Hematopoietic multipotent progenitor cell (in vitro differentiated cells): ENCODE data around the gene HYAL3. TPM values are rescaled to one million over a fixed set of nuclear protein-coding genes. Genes with fewer than 3 reads are reported as not detected.

Experiments used
- total RNA-seq: library from RNA; depleted of rRNA; stranded (reverse); fragments of >200 nt; gene quantifications from one replicate; pipeline ENCODE4 v1.2.3, GENCODE V29; 2012

The HYAL3 gene
- total RNA-seq, 1 donor = 44.7 TPM

Other genes starting within 250 kb of the HYAL3 start
- 267 TPM for gene RBM5, start 210.5 kb downstream of the HYAL3 start, total RNA-seq
- gene SEMA3F, start 144.1 kb downstream of the HYAL3 start, total RNA-seq = 1.1 TPM
- gene GNAT1, start 107.8 kb downstream of the HYAL3 start, total RNA-seq = not detected
- gene SLC38A3, start 94.1 kb downstream of the HYAL3 start, total RNA-seq = under 0.01 TPM
- gene GNAI2, start 63.2 kb downstream of the HYAL3 start, total RNA-seq = 596 TPM
- 0.54 TPM for gene SEMA3B, start 30.3 kb downstream of the HYAL3 start, total RNA-seq
- not detected for gene LSMEM2, start 20.3 kb downstream of the HYAL3 start, total RNA-seq
- 77.8 TPM for gene IFRD2, start 7.0 kb downstream of the HYAL3 start, total RNA-seq
- 88.6 TPM for gene NAA80, start within 50 bp of the HYAL3 start, total RNA-seq
- gene HYAL1, start 4.2 kb upstream of the HYAL3 start, total RNA-seq = 0.27 TPM
- 39.9 TPM for gene HYAL2, start 23.3 kb upstream of the HYAL3 start, total RNA-seq
- 28.8 TPM for gene TUSC2, start 28.8 kb upstream of the HYAL3 start, total RNA-seq
- 217 TPM for gene RASSF1, start 41.4 kb upstream of the HYAL3 start, total RNA-seq
- 3.8 TPM for gene ZMYND10, start 46.3 kb upstream of the HYAL3 start, total RNA-seq
- gene NPRL2, start 51.4 kb upstream of the HYAL3 start, total RNA-seq = 39.9 TPM
- 57.6 TPM for gene CYB561D2, start 51.5 kb upstream of the HYAL3 start, total RNA-seq
- gene TMEM115, start 60.1 kb upstream of the HYAL3 start, total RNA-seq = 49.3 TPM
- 1.1 TPM for gene CACNA2D2, start 204.2 kb upstream of the HYAL3 start, total RNA-seq